ENCODE measurements around the gene GREM1. TPM values are rescaled to one million over a fixed set of nuclear protein-coding genes. Genes with fewer than 3 reads are reported as not detected.

Gene GREM1
- total RNA-seq, 3 donors from 2014 or later = 0.30 to 0.42 (median 0.41) TPM

DNA sequence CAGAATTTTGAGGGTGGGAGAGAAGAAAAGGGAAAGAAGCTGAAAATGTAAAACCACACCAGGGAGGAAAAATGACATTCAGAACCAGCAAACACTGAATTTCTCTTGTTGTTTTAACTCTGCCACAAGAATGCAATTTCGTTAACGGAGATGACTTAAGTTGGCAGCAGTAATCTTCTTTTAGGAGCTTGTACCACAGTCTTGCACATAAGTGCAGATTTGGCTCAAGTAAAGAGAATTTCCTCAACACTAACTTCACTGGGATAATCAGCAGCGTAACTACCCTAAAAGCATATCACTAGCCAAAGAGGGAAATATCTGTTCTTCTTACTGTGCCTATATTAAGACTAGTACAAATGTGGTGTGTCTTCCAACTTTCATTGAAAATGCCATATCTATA is 15.5 kb downstream of the GREM1 start:
- H3K36me3 Mint-ChIP-seq (ENCODE audit: insufficient read depth) = no peaks in the 10 kb centered on the region
- H3K4me1 Mint-ChIP-seq (ENCODE audit: low read depth) = no peaks in the 10 kb centered on the region
- no peaks in the 10 kb centered on the region for H3K9me3 Mint-ChIP-seq
- DNase-seq = no peak
- no peak overlapping the region for H3K4me3 Mint-ChIP-seq
- ATAC-seq = no peak
- peaks cover 34% of the 10 kb centered on the region for H3K27me3 Mint-ChIP-seq (ENCODE audit: low read depth)

DNA sequence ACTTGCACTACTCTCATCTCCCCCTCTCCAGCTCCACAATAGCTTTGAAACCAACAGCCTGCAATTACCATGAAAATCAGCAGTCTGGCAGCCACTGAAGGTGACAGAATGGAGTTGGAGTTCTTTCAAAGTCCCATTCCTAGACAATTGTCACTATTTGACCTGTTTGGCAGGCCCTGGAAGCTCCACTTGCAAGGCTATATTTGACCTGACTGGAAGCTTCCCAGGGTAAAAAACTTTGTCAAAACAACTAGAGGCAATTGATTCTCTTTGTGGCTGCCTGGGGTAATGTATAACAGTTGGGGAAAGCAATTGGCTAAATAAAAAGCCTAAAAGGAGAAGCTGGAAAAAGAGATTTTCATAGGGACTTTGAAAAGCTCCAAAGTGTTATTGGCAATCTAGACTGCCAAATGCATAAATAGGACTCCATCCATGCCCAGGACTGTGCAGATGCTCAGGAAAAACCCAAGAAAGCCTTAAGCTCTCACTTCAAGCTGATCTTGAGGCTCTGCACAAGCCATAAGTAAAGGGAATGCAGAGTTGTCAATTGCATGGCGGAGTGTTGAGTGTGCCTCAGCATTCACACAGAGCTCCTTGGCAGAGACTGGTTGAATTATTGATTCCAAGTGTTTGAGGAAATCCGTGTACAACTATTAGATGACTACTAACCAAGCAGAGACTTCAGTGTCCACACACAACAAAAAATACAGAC is 18.3 kb downstream of the GREM1 start:
- H3K27me3 Mint-ChIP-seq (ENCODE audit: low read depth) = peaks cover 23% of the 10 kb centered on the region
- no peak for ATAC-seq
- no peaks in the 10 kb centered on the region for H3K4me1 Mint-ChIP-seq (ENCODE audit: low read depth)
- no peak overlapping the region for H3K4me3 Mint-ChIP-seq
- peaks cover 12% of the 10 kb centered on the region for H3K9me3 Mint-ChIP-seq
- DNase-seq = no peak
- H3K36me3 Mint-ChIP-seq (ENCODE audit: insufficient read depth) = no peaks in the 10 kb centered on the region

DNA sequence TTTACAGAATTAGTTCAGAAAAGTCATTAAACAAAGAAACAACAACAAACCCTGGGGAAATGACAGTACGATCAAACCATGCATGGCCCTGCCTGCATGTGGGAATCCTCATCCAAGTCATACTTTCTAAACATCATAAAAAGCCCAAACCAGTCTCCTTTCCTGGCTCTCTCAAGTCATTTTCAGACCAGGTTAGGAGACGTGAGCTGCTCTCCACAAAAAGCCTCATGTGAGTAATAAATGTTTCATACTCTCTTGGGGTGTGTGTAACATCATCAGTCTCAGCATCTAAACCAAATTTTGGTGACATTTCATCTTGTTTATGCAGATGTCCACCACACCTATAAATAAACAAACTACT is 18.9 kb downstream of the GREM1 start:
- no peaks in the 10 kb centered on the region for H3K36me3 Mint-ChIP-seq (ENCODE audit: insufficient read depth)
- peaks cover 12% of the 10 kb centered on the region for H3K9me3 Mint-ChIP-seq
- H3K4me3 Mint-ChIP-seq = no peak overlapping the region
- peaks cover 19% of the 10 kb centered on the region for H3K27me3 Mint-ChIP-seq (ENCODE audit: low read depth)
- DNase-seq (no peak), ATAC-seq (no peak)
- H3K4me1 Mint-ChIP-seq (ENCODE audit: low read depth) = no peaks in the 10 kb centered on the region

DNA sequence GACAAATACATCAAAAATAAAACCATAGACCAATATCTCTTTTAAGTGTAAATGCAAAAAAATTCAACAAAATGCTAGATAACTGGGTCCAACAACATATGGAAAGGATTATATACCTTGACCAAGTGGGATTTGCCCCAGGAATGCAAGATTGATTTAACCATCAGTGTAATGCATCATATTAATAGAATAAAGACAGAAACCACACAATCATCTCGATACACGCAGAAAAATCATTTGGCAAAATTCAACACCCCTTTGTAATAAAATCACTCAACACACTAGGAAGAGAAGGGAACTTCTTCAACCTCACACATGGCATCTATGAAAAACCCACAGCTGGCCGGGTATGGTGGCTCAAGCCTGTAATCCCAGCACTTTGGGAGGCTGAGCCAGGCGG is 19.5 kb downstream of the GREM1 start:
- Mint-ChIP-seq H3K4me1 (ENCODE audit: low read depth) (no peaks in the 10 kb centered on the region), H3K9me3 (peaks cover 12% of the 10 kb centered on the region), H3K4me3 (no peak overlapping the region), H3K27me3 (ENCODE audit: low read depth) (peaks cover 16% of the 10 kb centered on the region), H3K36me3 (ENCODE audit: insufficient read depth) (no peaks in the 10 kb centered on the region)
- ATAC-seq (no peak), DNase-seq (no peak)

DNA sequence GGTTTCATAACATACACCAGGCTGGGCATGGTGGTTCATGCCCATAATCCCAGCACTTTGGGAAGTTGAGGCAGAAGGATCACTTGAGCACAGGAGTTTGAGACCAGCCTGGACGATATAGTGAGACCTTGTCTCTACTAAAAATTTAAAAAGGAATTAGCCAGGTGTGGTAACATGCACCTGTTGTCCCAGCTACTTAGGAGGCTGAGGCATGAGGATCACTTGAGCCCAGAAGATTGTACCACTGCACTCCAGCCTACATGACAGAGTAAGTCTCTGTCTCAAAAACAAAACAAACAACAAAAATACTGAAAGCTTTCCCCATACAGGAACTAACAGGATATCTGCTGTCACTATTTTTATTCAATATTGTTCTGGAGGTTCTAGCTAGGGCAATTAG is 20.9 kb downstream of the GREM1 start:
- no peak for ATAC-seq
- H3K4me3 Mint-ChIP-seq = no peak overlapping the region
- no peak for DNase-seq
- H3K4me1 Mint-ChIP-seq (ENCODE audit: low read depth) = no peaks in the 10 kb centered on the region
- peaks cover 11% of the 10 kb centered on the region for H3K27me3 Mint-ChIP-seq (ENCODE audit: low read depth)
- peaks cover 12% of the 10 kb centered on the region for H3K9me3 Mint-ChIP-seq
- no peaks in the 10 kb centered on the region for H3K36me3 Mint-ChIP-seq (ENCODE audit: insufficient read depth)

DNA sequence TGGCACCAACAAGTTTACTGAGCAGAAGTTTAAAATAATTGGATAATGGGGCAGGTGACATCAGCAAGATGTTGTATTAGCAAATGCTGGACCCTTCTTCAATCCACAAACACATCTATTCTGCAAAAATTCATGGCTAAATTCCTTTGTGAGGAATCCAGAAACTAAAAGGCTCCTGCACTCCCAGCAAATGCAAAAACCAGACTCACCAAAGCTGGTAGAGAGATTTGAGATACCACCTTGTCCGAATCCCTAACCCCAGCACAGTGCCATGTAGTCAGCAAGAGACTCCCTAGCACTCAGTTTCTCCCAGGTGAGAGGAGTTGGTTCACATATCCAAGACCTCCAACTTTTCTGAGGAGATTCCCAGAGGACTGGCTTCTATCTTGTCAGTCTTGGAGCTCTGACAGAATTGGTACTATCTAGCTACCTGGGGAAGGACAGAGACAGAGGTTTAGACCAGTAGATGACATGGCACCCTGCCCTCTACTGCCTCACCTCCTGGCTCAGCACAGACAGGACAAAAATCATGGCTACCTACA is 21.8 kb downstream of the GREM1 start:
- Mint-ChIP-seq H3K4me1 (ENCODE audit: low read depth) (no peaks in the 10 kb centered on the region), H3K9me3 (peaks cover 12% of the 10 kb centered on the region), H3K27me3 (ENCODE audit: low read depth) (peaks cover 13% of the 10 kb centered on the region), H3K4me3 (no peak overlapping the region), H3K36me3 (ENCODE audit: insufficient read depth) (no peaks in the 10 kb centered on the region)
- ATAC-seq (no peak), DNase-seq (no peak)

DNA sequence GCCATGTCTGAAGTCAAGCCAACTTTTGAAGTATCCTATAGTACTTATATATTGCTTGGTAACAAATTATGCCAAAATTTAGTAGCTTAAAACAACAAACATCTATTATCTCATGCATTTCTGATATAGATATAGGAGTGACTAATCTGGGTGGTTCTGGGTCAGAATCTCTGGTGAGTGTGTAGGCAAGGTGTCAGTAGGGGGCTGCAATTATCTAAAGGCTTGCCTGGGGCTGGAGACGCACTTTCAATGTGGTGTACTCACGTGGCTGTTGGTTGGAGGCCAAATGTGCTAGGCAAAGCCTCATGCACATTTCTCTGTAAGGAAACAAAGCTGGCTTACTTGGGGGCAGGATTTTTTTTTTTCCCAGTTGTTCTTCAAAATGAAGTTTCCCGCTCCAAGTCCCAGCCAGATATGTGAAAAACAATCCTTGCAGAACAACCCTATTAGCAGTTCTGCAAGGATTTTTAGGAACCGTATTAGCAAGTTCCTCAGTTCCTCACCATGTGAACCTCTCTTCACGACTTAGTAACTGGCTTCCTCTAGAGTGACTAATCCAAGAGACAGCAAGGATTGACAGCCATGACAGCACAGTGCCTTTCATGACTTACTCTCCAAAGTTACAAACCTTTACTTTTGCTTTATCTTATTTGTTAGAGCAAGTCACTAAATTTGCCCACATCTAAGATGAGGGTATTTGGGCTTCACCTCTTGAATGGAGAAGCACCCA is 25.8 kb downstream of the GREM1 start:
- no peak for ATAC-seq
- H3K4me3 Mint-ChIP-seq = no peak overlapping the region
- no peak for DNase-seq
- no peaks in the 10 kb centered on the region for H3K4me1 Mint-ChIP-seq (ENCODE audit: low read depth)
- peaks cover 12% of the 10 kb centered on the region for H3K9me3 Mint-ChIP-seq
- H3K36me3 Mint-ChIP-seq (ENCODE audit: insufficient read depth) = no peaks in the 10 kb centered on the region
- H3K27me3 Mint-ChIP-seq (ENCODE audit: low read depth) = peaks cover 8% of the 10 kb centered on the region

DNA sequence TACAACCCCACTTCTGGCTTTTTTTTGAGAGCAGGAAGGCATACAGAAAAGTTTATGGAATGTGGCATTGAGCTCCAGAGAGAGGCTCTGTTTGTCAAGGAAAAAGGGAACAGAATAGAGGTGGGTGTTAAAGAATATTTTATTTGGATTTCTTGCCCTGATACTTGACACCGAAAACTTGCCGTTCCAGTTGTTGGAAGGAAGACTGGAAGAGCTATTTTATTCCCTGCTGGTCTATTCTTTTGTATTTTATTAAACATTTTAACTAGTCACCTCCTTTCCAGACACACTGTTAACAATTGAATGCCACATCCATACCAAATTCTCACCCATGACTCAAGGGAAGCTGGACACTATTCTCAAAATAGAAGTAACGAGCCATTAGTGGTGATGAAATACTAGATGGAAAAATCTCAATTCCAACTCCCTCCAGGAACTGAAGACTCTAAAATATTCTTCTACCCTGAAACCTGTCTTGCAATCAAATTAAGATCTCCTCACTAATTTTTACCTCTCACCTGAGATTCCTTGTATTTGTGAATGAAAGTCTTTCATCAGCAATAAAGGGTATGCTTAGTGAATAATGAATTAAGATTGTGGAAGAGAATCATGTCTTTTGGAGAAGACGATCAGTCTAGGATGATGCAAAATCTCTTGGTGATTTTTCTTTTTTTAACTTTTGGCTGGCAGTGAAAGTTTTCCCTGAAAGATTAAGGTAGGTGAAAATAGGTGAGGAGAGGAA is 28.5 kb downstream of the GREM1 start:
- Mint-ChIP-seq H3K4me3 (no peak overlapping the region), H3K27me3 (ENCODE audit: low read depth) (peaks cover 8% of the 10 kb centered on the region), H3K9me3 (no peaks in the 10 kb centered on the region), H3K36me3 (ENCODE audit: insufficient read depth) (no peaks in the 10 kb centered on the region), H3K4me1 (ENCODE audit: low read depth) (no peaks in the 10 kb centered on the region)
- DNase-seq = no peak
- ATAC-seq = no peak

DNA sequence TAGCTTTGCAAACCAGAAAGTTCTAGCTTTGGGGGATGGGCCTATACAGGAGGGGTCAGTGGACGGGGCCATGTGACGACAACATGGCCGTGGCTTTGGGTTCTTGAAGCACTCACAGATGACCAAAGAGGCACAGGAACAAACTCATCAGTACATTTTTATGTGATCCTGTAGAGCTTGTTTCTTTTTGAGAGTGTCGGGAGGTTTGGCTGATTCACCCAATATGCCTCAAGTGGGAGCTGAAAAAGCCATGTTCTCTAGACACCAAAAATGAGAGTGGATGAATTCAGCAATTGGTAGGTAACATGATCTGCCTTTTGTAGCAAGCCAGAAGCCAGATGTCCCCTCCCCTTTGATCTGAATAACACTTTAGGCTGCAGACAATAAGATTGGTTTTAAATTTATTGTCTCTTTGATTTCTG is 30.1 kb downstream of the GREM1 start:
- no peaks in the 10 kb centered on the region for H3K9me3 Mint-ChIP-seq
- H3K4me3 Mint-ChIP-seq = no peak overlapping the region
- H3K4me1 Mint-ChIP-seq (ENCODE audit: low read depth) = no peaks in the 10 kb centered on the region
- DNase-seq = no peak
- no peaks in the 10 kb centered on the region for H3K36me3 Mint-ChIP-seq (ENCODE audit: insufficient read depth)
- peaks cover 10% of the 10 kb centered on the region for H3K27me3 Mint-ChIP-seq (ENCODE audit: low read depth)
- ATAC-seq = no peak

DNA sequence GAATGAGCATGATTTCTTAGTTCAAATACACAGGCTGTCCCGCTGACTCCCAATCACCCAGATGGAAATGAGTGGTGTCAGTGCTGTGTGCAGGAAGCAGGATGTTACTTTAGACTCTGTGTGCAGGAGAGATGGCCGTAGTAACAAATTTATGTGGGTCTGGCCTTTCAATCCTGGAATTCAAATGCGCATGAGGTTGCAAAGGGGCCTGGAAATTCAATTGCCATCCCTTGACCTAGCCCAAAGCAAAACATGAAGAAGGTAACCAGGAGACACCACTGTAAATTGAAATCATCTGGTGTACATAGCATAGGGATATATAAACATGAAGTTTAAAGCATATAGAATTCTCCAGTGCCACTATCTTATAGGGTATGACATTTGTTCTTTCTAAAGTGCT is 33.2 kb downstream of the GREM1 start:
- peaks cover 6% of the 10 kb centered on the region for H3K27me3 Mint-ChIP-seq (ENCODE audit: low read depth)
- DNase-seq (no peak), ATAC-seq (no peak)
- H3K36me3 Mint-ChIP-seq (ENCODE audit: insufficient read depth) = no peaks in the 10 kb centered on the region
- H3K9me3 Mint-ChIP-seq = no peaks in the 10 kb centered on the region
- H3K4me1 Mint-ChIP-seq (ENCODE audit: low read depth) = no peaks in the 10 kb centered on the region
- H3K4me3 Mint-ChIP-seq = no peak overlapping the region

DNA sequence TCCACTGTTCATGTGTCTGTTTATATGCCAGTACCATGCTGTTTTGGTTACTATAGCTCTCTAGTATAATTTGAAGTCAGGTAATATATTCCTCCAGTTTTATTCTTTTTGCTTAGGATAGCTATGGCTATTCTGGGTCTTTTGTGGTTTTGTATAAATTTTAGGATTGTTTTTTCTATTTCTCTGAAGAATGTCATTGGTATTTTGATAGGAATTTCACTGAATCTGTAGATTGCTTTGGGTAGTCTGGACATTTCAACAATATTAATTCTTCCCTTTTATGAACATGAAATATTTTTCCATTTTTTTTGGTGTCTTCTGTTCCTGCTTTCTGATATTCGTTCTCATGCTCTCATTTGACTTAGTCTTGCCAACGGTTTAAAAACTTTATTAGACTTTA is 39.6 kb downstream of the GREM1 start:
- Mint-ChIP-seq H3K4me3 (no peak overlapping the region), H3K9me3 (no peaks in the 10 kb centered on the region), H3K36me3 (ENCODE audit: insufficient read depth) (no peaks in the 10 kb centered on the region), H3K27me3 (ENCODE audit: low read depth) (peaks cover 12% of the 10 kb centered on the region), H3K4me1 (ENCODE audit: low read depth) (no peaks in the 10 kb centered on the region)
- no peak for DNase-seq
- ATAC-seq = no peak

DNA sequence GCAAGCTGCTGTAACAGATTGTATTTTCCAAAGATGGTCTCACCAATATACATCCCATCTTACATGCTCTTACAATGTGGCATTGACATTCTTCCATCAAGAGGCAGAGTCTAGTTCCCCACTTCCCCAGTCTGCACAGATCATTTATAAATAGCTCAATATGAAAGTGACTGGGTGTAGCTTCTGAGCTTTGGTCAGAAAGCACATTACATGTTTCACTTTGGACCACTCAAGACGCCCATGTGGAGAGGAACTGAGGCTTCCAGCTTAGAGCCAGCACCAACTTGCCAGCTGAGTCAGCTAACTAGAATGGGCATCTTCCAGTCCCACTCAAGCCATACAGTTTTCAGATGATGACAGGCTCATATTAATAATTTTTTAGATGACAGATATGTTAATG is 45.5 kb downstream of the GREM1 start:
- no peak for DNase-seq
- Mint-ChIP-seq H3K36me3 (ENCODE audit: insufficient read depth) (no peaks in the 10 kb centered on the region), H3K27me3 (ENCODE audit: low read depth) (peaks cover 19% of the 10 kb centered on the region), H3K4me3 (no peak overlapping the region), H3K4me1 (ENCODE audit: low read depth) (no peaks in the 10 kb centered on the region), H3K9me3 (no peaks in the 10 kb centered on the region)
- no peak for ATAC-seq

DNA sequence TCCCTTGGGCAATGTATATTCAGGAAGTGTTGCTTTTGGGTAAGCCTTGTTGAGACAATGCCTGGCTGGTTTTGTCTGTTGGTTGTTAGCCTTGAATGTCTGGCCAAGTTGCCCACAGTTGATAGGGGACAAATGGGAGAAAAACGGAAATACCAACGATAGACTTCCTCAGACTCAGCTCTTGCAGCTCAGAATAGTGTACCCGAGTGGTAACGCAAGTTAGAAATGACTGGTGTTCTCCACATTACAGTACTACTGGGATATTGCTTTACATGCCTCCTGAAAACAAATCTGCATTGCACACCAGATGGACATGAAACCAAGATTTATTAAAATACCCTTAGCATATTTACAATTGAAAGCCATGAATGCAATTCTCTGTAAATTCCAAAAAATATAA is 47.4 kb downstream of the GREM1 start:
- Mint-ChIP-seq H3K4me1 (ENCODE audit: low read depth) (no peaks in the 10 kb centered on the region), H3K4me3 (no peak overlapping the region), H3K9me3 (no peaks in the 10 kb centered on the region)

DNA sequence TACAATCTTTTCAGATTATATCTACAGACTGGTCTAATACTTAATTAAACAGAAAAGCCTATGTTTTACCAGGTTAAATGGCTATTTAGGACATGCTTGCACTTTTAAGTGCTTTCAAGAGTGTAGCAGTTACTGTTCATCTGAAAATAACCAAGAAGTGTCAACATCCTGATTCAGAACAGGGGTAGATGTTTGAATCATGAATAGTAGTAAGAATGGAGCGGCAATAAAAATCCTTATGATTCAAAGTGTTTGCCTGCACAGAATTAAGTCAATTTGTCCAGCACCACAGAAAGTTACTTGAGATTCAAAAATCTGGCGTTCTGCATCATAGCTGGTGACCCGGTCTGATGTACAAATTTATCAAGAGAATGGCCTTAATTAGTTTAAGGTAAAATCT is 48.3 kb downstream of the GREM1 start:
- no peaks in the 10 kb centered on the region for H3K36me3 Mint-ChIP-seq (ENCODE audit: insufficient read depth)
- H3K4me3 Mint-ChIP-seq = no peak overlapping the region
- no peaks in the 10 kb centered on the region for H3K4me1 Mint-ChIP-seq (ENCODE audit: low read depth)
- DNase-seq (no peak), ATAC-seq (no peak)
- no peaks in the 10 kb centered on the region for H3K9me3 Mint-ChIP-seq
- H3K27me3 Mint-ChIP-seq (ENCODE audit: low read depth) = peaks cover 12% of the 10 kb centered on the region

More for the DNA sequence above, 47.4 kb downstream of the GREM1 start:
- H3K36me3 Mint-ChIP-seq (ENCODE audit: insufficient read depth) = no peaks in the 10 kb centered on the region
- H3K27me3 Mint-ChIP-seq (ENCODE audit: low read depth) = peaks cover 19% of the 10 kb centered on the region
- DNase-seq = no peak
- no peak for ATAC-seq

Data from activated T-cell treated with anti-CD3 and anti-CD28 coated beads, Interleukin-2, amount 50 U/mL, for 4 hours (primary cell).